Head of caudate nucleus (tissue), 42 donors: Measurements from ENCODE around the gene IRS2.

Experiments used
- DNase-seq, 42 donors: peaks; one replicate each; pipeline versions ENCODE4 v3.0.0 to v3.0.0-alpha.2; 2020 to 2021; ENCODE audit warnings: mixed read lengths in 7 of 42
- intact Hi-C: fragments of 100-400 bp; cut with DNase I; formaldehyde crosslinking; loops from one replicate; pipeline ENCODE4 v1.15.0; 2022

Gene IRS2

DNA sequence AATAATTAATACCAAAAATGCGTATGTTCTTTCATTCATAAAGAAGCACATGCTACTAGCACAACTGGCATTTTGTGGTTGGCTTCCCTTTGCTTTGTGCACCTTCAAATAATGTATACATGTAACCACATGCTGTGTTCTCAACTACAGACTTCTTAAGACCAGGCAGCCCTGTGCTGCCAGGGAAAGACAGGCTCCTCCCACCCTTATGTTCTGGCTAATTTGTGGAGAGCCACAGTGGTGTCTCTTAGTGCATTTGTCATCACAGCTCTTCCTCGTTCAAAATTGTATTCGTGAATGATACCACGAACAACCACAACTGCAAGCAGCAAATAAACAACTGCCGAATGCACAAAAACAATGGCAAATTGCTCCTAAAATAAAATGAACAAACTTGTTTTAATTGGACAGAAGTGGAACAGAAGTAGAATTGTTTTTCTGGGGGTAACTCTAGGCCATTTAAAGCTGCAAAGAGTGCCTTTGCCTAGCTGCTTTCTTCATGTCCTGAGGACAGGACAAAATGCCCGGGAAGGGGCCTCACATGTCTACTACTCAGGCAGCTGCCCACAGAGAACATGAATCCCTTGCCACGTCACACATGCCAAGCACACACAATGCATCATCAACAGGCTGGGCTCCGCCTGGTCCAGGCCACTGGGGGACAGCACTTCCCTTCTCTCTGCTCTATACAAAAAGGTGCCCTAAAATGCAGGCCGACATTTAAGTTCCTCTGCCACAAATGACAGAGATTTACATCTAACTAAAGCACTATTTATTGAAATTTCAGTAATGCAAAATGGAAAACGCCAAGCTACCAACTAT lies 21.7 kb downstream of the IRS2 start:
- DNase-seq: peak in 32 of 42 donors; percentile 37 to 84 (median 64)
- intact Hi-C loops: no loop called here

DNA sequence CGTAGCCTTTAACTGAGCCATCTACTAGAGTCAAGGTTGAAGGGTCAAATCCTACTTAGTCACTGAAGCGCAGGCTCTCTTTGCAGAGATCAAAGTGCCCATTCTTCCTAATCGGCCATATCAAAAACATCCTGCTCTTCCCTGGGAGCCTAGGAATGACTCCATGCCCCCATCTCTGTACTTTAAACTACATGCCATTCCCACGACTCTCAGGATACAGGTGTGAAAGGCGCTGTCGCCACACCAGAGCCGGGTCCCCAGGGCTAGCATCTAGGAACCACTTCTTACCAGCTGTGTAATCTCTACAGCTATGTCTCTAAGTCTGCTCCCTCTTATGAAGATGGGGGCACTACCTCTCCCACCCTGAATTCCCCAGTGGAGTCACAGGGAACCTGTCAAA lies 22.3 kb downstream of the IRS2 start:
- DNase-seq: no peak
- intact Hi-C loops: no loop called here

DNA sequence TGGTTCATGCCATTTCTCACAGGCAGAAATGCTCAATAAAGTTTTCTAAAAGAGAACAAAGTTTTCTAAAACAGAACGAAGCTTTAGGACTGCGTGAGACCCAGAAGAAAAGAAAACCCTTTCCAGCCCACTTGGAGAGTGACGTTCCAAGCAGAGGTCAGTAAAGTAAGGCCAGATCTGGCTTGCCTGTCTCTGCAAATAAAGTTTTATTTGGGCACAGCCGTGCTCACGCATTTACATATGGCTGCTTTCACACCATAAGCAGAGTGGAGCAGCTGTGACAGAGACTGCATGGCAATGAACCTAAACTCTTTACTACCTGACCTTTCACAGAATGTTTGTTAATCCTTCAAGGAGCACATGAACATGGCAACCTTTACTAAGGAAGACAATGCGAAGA lies 23.6 kb downstream of the IRS2 start:
- no peak for DNase-seq
- intact Hi-C loops: no loop called here

DNA sequence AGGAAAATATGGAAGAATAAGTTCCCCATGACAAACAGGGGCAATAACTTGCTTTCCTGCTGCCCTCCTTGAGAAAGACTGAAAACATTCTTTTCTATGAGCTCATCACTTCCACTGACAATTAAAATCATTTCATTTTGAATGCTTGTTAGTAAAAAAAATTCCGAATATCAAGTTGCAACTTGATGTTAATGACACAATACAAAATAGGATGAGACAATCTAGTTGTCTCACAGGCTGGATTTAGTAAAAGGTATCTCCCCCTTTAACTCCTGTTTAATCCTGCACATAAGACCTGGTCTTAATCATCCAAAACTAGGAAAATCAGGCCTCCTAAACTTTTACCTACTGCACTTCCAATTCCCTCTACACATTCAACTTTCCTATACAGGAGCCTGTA lies 24.7 kb downstream of the IRS2 start:
- intact Hi-C loops: no loop called here
- no peak for DNase-seq

DNA sequence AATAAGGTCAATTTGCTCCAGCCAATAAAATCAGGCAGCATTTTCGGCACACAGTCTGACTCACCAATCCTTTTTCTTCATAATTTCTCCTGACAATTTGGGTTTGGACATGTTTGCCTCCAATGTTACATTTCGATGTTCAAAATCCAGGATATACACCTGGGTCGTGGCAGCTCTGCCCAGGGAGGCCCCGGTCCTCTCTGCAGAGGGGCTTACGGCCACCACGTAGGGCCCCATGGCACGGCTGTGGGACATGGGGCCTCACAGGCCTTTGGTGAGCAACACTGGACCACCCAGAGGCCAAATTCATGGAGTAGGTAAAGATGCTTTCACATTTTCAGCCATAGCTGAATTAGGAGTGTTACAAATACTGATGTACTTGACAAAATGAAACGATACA lies 25.4 kb downstream of the IRS2 start:
- intact Hi-C loops: no loop called here
- DNase-seq: peak in 1 of 42 donors; percentile 36

DNA sequence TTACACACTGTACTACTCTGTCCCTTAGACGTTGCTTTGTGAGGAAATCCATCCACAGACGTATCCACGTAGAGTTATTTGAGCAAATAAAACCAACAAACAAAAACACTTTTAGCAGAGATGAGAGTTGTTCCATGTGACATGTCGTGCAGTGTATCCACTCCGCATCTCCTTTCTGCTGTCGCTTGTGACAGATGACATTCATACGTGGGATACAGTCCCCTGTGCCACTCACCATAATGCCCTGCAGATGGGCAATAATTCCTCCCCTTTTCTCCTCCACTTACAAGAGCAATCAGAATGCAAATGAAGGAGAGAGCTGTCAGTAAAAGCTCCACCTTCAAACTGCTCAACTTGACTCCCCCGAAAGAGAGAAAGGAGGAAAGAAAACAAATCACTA lies 26.0 kb downstream of the IRS2 start:
- intact Hi-C loops: no loop called here
- DNase-seq: no peak

DNA sequence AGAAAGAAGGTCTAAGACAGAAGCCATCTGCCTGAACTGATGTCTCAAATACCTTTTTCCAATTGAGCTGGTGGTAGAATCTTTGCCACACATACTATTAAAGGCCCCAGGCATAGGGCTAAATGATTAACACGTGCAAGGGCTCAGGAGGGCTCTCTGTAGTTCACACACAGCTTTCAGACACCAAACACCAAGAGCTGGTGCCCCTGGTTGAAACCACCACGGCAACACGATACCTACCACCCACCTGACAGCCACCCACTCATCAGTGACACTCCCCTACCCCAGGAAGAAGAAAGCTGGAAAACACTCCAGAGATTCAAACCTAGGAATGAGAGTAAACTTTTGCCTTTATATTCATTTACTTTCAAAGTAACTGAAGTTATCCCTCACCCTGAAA lies 26.8 kb downstream of the IRS2 start:
- intact Hi-C loops: no loop called here
- DNase-seq: no peak

DNA sequence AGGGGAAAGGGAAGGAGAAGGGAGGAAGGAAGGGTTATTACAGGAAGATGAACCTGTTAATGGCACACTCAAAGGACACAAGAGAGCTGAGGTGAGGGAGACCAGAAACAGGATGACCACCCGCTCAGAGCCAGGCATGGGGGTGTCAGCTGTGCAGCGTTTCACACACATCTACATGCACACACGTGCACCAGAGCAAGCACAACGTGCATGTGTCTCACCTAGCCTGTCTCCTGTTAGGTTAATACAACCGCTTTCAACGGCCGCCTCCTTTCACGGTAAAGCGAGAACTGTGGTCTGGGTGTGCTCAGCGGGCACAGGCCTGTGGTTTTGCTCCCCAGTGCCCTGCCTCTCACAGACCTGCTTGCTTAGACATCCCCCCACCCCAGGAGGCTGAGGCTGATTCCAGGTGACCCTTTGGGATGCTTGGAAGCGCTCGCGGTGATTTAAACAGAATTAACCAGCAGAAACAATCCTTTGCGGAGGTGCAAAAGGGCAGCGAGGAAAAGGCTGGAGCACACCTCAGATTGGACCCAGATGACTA lies 27.4 kb downstream of the IRS2 start:
- intact Hi-C loops: no loop called here
- peak in 1 of 42 donors; percentile 17 for DNase-seq

DNA sequence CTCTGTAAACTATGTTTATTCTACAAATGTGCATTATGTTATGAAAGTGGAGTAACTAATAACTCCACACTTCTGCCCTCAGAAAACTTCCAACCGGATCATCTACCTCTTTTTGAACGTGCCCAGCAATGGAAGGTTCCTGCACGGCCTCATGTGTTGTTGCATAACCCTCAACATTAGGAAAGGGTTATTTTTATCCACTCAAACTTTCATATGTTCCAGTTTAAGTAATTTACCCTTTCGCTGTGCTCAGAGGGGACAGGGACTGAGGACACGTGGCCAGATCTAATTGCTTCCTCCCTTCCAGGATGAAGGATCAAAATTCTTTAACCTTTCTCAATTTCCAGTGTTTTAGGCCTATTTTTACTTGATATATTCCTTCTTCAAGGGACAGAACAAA lies 29.6 kb downstream of the IRS2 start:
- intact Hi-C loops: no loop called here
- DNase-seq: peak in 1 of 42 donors; percentile 32

DNA sequence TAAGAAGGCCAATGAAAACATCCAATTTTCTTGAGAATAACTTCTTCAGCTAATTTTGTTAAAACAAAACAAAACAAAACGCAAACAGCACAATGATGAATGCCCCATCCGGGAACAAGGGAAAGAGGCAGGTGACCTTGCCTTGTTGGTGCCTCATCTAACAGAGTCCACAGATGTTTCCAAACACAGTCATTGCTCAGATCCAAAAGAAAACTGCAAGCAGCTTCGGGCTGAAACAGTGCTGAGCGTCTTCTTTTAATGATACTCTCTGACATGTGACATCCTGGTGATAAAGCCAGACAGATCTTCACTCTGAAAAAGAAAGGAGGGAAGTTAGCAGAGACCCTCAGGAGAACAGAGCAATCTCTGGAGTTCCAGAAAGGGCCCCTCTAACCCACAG lies 30.4 kb downstream of the IRS2 start:
- intact Hi-C loops: no loop called here
- peak in 1 of 42 donors; percentile 26 for DNase-seq

DNA sequence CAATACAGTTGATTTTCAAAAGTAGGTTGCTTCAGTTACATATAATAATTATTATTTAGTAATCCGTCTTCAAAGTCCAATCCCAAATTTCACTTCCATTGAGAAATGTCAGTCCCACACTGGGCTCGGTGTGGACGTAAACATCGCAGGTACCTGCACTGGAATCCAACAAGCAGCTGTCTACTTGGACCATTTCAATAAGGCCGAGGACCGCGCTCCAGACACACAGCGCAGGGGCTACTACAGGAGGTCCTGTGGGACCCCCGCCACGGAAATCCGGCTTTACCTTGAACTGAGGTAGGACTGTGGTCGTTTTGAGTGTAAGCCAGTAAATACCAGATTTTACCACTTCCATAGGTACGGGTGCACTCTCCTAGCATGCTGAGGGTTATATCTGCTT lies 30.8 kb downstream of the IRS2 start:
- no peak for DNase-seq
- intact Hi-C loops: no loop called here

DNA sequence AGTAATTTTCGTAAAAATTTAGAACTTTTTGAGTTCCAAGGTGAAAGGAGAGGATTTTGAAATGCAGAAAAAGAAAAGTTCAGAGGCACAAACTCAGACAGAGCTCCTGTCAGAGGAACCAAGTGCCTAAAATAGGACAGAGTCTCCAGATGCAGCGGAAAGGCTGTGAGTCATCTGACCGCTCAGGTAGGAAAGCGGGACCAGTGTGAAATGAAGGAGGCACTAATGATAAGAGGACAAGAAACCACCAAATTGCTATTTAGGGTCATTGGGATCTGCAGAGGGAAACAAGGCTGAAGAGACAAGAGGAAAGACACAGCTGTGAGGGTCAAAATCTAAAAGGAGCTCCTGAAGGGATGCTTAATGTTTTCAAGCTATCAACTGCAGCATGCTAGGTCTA lies 34.9 kb downstream of the IRS2 start:
- intact Hi-C loops: no loop called here
- no peak for DNase-seq

DNA sequence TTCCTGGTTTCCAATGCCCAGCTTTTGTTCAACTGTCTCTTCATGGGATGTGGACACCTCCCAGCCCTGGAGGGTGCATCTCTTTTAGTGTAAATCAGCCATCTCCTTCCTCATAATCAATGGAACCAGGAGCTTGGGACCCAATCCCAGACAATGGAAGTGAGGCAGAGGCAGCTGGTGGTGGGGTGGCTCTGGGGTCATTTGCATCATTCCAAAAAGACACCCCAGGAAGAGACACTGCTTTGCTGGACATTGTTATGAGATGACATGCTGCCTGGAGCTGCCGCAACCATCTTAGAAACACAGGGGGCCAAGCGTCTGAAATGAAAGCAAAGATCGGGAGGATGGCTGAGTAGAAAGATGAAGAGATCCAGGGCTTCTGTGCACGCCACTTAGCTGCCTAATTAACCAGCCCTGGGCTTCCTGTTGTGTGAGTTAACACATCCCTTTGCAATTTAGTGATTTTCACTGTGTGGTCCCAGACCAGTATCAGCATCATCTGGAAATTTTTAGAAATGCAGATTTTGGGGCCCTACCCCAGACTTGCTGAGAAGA lies 36.1 kb downstream of the IRS2 start:
- intact Hi-C loops: no loop called here
- DNase-seq: no peak

DNA sequence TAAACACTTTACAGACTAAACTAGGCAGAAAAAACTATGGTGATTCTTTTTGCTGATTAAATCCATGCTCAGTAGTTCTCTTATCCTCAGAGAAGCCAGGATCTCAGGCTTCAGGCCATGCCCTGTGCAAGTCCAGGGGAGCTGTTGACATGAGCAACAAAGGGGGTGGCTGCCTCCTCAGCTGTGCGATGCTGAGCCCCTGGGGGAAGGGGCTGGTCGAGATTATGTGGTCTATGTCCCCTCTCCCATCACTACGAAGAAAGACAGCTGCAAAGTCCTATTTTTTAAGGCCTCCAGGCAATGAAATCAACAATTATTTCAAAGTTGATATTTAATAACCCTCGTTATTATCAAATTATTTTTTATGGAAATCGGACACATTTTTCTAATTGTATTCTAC lies 37.0 kb downstream of the IRS2 start:
- DNase-seq: no peak

DNA sequence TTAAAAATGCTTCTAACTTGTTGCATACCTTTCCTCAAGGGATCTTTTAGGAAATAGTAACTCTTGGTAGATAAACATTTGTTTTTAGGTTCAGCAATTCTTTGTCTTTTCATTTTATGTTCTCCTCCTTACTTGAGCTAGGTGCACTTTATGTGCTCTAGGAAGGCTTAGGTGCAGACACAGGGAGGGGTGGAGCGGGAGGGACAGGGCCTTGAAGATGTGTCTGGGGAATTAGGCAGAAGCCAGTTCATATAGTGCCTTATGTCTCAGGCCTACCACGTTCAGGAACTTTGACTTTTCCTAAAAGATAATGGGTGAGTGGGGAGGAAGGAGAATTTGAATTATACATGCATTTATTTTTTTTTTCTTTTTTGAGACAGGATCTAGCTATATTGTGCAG lies 37.7 kb downstream of the IRS2 start:
- no peak for DNase-seq
- intact Hi-C loops: no loop called here

More for the DNA sequence above, 37.0 kb downstream of the IRS2 start:
- intact Hi-C loops: no loop called here

DNA sequence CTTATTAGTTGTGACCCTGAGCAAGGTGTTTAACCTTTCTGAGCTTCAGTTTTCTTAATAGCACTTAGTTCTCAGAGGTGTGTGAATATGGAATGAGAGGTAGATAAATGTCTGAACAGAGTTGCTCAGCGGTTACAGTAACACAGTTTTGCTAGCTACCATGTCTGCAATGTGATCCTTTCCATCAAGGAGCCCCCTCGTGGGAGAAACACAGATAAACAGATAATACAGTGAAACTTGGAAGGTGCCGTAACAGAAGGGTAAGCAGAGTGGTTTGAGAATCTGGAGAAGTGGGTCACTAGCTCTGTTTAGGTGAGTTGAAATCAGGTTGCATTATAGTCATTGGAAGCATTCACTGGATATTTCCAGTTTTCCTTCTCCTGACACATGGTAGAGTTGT lies 38.9 kb downstream of the IRS2 start:
- intact Hi-C loops: no loop called here
- DNase-seq: peak in 1 of 42 donors; percentile 36

DNA sequence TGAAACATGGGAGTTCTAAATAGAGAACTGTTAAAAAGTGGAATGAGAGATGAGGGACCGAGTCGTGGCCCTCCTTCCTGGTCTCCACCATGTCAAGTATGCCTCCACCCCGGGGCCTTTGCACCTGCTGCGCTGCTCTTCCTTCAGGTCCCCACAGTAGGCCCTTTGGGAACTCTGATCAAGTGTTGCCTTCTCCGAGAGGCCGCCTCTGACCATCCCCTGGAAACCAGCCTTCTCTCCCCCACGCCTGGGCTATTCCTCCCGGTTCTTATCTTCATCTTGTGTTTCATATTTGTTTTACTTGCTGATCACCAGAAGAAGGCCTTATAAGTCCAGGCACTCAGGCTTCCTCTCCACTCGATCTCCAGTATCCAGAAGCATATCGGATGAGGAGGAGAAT lies 40.0 kb downstream of the IRS2 start:
- intact Hi-C loops: no loop called here
- DNase-seq: peak in 1 of 42 donors; percentile 30

DNA sequence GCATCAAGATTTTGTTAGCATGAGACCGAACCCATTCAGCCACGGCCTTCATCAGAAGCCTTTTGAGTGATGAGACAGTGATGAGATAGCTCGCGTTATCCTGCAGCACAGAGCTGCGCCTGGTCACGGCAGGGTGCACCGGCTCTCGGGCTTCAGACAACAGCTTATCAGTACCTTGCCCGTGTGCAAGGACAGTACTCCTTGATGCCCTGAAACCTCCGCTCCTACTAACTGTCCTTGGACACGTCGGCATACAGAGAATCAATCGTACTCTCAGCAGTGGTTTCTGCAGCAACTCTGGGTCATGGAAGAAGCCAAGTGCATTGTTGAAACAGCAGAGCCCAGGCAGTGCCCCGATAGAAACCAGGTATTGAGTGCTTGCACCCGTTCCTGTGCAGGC lies 40.7 kb downstream of the IRS2 start:
- intact Hi-C loops: no loop called here
- peak in 1 of 42 donors; percentile 16 for DNase-seq

DNA sequence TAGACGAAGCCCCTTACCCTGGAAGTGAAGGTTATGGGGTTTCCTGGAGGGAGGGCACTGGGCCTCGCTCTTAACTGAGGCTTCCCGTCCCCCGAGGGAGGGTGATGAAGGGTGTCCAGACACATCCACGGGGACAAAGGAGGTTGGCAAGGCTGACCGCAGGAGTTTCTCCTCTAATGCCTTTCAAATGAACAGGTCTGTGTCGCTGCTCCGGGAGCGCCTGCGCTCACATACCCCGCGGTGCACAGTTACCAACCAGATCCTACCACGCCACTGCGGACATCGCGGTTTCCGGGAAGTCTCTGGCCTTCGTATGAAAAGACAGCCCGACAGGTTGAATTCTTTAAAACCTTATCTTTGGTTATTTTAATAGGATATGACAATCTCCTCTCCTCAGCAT lies 41.3 kb downstream of the IRS2 start:
- intact Hi-C loops: no loop called here
- peak in 1 of 42 donors; percentile 39 for DNase-seq

DNA sequence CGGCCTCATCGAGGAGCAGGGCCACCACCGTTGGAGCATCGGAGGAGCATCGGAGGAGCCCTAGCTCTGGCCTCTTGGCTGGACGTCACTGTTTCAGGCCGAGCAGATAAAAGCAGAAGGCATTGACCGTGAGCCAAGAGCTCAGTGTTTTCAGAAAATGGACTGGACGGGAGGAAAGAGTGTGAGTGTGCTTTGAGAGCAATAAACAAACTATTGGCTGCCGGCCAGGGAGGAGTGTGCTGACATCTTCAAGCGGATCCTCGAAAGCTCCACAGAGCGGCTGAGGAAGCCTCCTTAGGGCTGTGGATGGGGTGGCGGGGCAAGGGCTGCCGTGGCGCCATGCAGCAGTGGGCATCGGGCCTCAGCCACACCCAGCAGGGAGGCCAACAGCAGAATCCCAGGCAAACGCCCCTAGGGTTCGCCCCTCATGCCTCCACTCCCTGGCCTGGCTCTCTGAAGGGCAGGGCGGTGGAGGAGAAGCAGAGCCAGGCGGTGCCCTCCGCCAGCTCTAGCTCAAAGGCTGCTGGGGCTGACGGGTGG lies 41.8 kb downstream of the IRS2 start:
- intact Hi-C loops: no loop called here
- peak in 14 of 42 donors; percentile 20 to 70 (median 42) for DNase-seq
